SU-DHL-6 (cell line): ENCODE results near the gene NHS.

Experiments
- EZH2phosphoT487 ChIP-seq: fragments of 200-600 bp; sonication (generic), shearing (Covaris generic); conservative IDR thresholded peaks from 2 replicates; pipeline ENCODE4 v1.6.1; 2018; ENCODE audit warnings: mild to moderate bottlenecking, antibody characterized with exemption, low read length, moderate library complexity, mixed read lengths
- TF ChIP-seq, protein P1 (sequence below): fragments of 200-600 bp; sonication (generic); IDR thresholded peaks from one replicate; pipeline ENCODE4 v1.5.1; 2017; ENCODE audit warnings: antibody characterized with exemption, mild to moderate bottlenecking, low read length, moderate library complexity; ENCODE audit not compliant: insufficient read depth, poor library complexity, severe bottlenecking

DNA sequence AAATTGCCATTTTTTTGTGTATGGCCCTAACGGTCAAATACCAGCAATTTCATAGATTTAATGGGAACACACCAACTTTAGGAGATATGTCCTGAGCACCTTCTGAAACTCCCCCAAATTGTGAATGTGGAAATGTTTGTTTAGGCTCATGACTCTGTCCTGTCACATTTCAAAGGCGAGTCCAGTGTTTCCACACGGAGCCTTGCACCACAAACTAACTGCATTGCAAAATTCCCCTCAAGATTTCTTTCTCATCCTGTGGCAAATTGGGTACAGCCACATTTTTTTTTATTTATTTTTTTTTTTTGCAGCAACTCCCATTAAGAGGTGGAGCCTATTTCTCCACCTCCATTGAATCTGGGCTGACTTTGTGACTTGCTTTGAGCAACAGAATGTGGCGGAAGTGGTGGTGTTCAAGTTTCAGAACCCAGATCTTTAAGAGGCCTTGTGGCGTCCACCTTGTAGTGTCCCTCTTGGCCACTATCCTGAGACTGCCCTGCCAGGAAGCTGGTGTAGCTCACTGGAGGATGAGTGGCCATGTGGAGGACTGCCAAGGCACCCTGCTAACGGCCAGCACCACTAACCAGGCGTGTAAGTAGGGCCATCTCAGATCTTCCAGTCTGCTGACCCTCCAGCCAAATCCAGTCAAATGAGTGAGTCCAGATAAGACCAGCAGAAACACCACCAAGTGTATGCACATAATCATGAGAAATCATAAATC, 189.8 kb downstream of the NHS start:
- TF ChIP-seq, protein P1, sequence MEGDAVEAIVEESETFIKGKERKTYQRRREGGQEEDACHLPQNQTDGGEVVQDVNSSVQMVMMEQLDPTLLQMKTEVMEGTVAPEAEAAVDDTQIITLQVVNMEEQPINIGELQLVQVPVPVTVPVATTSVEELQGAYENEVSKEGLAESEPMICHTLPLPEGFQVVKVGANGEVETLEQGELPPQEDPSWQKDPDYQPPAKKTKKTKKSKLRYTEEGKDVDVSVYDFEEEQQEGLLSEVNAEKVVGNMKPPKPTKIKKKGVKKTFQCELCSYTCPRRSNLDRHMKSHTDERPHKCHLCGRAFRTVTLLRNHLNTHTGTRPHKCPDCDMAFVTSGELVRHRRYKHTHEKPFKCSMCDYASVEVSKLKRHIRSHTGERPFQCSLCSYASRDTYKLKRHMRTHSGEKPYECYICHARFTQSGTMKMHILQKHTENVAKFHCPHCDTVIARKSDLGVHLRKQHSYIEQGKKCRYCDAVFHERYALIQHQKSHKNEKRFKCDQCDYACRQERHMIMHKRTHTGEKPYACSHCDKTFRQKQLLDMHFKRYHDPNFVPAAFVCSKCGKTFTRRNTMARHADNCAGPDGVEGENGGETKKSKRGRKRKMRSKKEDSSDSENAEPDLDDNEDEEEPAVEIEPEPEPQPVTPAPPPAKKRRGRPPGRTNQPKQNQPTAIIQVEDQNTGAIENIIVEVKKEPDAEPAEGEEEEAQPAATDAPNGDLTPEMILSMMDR = no peak
- no peak for TF ChIP-seq EZH2phosphoT487
